Erythroblast (primary cell): ENCODE data around the gene GRIN2C.

Source experiments
- GATA1 ChIP-seq: IDR thresholded peaks from 2 replicates; pipeline ENCODE4 v1.6.1; 2011; ENCODE audit warnings: low read depth, mild to moderate bottlenecking, control low read depth, low read length, moderate library complexity
- POLR2A ChIP-seq: IDR thresholded peaks from 2 replicates; pipeline ENCODE4 v1.6.1; 2011; ENCODE audit warnings: mild to moderate bottlenecking, low read length

- TF ChIP-seq POLR2A, result no peak
- TF ChIP-seq GATA1, result no peak
Observed at GRCh38 chr17:74868251-74868907, 8.7 kb upstream of the GRIN2C start.
